B cell (primary cell): ENCODE data around the gene SLC7A9.

Source experiments
- CTCF ChIP-seq: fragments of 200-600 bp; IDR thresholded peaks from one replicate; pipeline ENCODE4 v1.8.0; 2022; ENCODE audit warnings: antibody characterized with exemption, mild to moderate bottlenecking
- EZH2 ChIP-seq: IDR thresholded peaks from 2 replicates; pipeline ENCODE4 v1.6.1; 2012; ENCODE audit warnings: borderline replicate concordance, low read depth, mild to moderate bottlenecking, moderate library complexity, low read length; ENCODE audit not compliant: insufficient read depth, poor library complexity, severe bottlenecking

DNA sequence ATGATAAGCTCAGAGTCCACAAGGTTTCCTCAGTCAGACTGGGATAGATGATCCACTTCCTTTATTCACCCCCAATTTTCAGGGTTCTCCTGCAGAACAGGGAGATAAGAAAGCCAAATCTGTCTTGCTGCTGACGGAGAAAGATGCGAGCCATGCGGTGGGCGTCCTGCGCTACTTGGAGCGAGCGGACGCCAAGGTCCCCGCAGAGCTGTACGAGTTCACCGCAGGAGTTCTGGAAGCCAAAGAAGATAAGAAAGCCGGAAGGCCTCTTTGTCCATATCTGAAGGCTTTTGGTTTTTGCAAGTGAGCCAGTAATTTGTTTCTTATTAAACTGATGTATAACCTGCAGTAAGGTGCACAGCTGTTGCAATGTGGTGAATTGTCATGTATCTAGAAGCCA, 66.7 kb downstream of the SLC7A9 start:
- TF ChIP-seq CTCF = no peak
- TF ChIP-seq EZH2 = no peak
